GM18517 (cell line): ENCODE data around the gene PRAMEF25.
"Not testable (repeated sequence)": the region's sequence is repeated elsewhere in the genome, so short reads cannot be mapped to it uniquely, and the experiment has no call there.

ENCODE experiments used
- ATAC-seq: cut with Tn5 transposase; IDR thresholded peaks from one replicate; pipeline ENCODE4 v1.9.1; 2021; ENCODE audit warnings: mild to moderate bottlenecking, moderate library complexity; ENCODE audit not compliant: unreplicated experiment

Gene PRAMEF25

GRCh38 chr1:13070474-13070873 is at the start of gene PRAMEF25:
Gene PRAMEF25, plus strand, starts transcription at chr1:13070774. Its CDS starts 2,920 bp downstream, at chr1:13073694.
- ATAC-seq, result not testable (repeated sequence)

GRCh38 chr1:13056475-13056874 is 14.1 kb upstream of the PRAMEF25 start, which contains the start of gene PRAMEF27:
Gene PRAMEF27, minus strand, starts transcription at chr1:13056575. Its CDS starts 2,916 bp downstream, at chr1:13053659.
- ATAC-seq, result not testable (repeated sequence)

GRCh38 chr1:13116754-13117153 is 46.2 kb downstream of the PRAMEF25 start, which contains the start of gene HNRNPCL2:
Gene HNRNPCL2, minus strand, starts transcription at chr1:13116854. Its CDS starts 454 bp downstream, at chr1:13116400.
- not testable (repeated sequence) for ATAC-seq
